HepG2 (cell line): ENCODE results near the gene CCDC158. TPM values are rescaled to one million over a fixed set of nuclear protein-coding genes. Genes with fewer than 3 reads are reported as not detected.

ENCODE experiments used
- ARNT ChIP-seq: fragments of 450-650 bp; IDR thresholded peaks from 2 replicates; pipeline ENCODE4 v1.6.1; 2017
- CHD4 ChIP-seq: fragments of 200-600 bp; sonication (generic); IDR thresholded peaks from 2 replicates; pipeline ENCODE4 v1.7.0; 2017; ENCODE audit warnings: mild to moderate bottlenecking, low read length, borderline replicate concordance
- KMT2B ChIP-seq: IDR thresholded peaks from 2 replicates; pipeline ENCODE4 v1.6.1; 2016; ENCODE audit warnings: missing genetic modification reagents, missing compliant biosample characterization
- MAZ ChIP-seq, 2 experiments: sonication (generic) in 1 of 2; formaldehyde crosslinking in 1 of 2; IDR thresholded peaks; 2 replicates each; pipeline versions ENCODE4 v1.5.0 to v1.6.1; 2012 to 2020; ENCODE audit warnings: low read depth in 2 of 2, mild to moderate bottlenecking in 2 of 2, borderline replicate concordance in 1 of 2, improper control_type of control experiment in 1 of 2, low read length in 1 of 2, missing genetic modification reagents in 1 of 2, moderate library complexity in 1 of 2
- NCOA5 ChIP-seq: sonication (generic); formaldehyde crosslinking; IDR thresholded peaks from 2 replicates; pipeline ENCODE4 v1.4.0; 2020; ENCODE audit warnings: missing genetic modification reagents
- NONO ChIP-seq, 2 experiments: fragments of 450-650 bp in 1 of 2; sonication (generic) in 1 of 2; formaldehyde crosslinking in 1 of 2; IDR thresholded peaks in 1 of 2; conservative IDR thresholded peaks in 1 of 2; 2 replicates each; pipeline versions ENCODE4 v1.6.1 to v1.8.0; 2017 to 2022; ENCODE audit warnings: mild to moderate bottlenecking in 1 of 2, missing genetic modification reagents in 1 of 2, moderate library complexity in 1 of 2
- PATZ1 ChIP-seq: sonication (generic); formaldehyde crosslinking; IDR thresholded peaks from 2 replicates; pipeline ENCODE4 v1.4.0; 2020; ENCODE audit warnings: missing genetic modification reagents
- PAX8 ChIP-seq: sonication (generic); formaldehyde crosslinking; IDR thresholded peaks from 2 replicates; pipeline ENCODE4 v1.8.0; 2022; ENCODE audit warnings: mild to moderate bottlenecking, missing genetic modification reagents, borderline replicate concordance
- PHF21A ChIP-seq: sonication (generic); formaldehyde crosslinking; IDR thresholded peaks from 2 replicates; pipeline ENCODE4 v1.5.0; 2020; ENCODE audit warnings: mild to moderate bottlenecking, missing genetic modification reagents
- RBM39 ChIP-seq: fragments of 200-400 bp; formaldehyde crosslinking; IDR thresholded peaks from one replicate; pipeline ENCODE4 v1.6.1; 2018; ENCODE audit warnings: antibody characterized with exemption, mild to moderate bottlenecking, low read depth, low read length; ENCODE audit not compliant: poor library complexity, severe bottlenecking
- SMARCE1 ChIP-seq: fragments of 450-650 bp; IDR thresholded peaks from 2 replicates; pipeline ENCODE4 v1.6.1; 2017; ENCODE audit warnings: borderline replicate concordance
- TRIM24 ChIP-seq: sonication (generic); formaldehyde crosslinking; IDR thresholded peaks from 2 replicates; pipeline ENCODE4 v1.8.0; 2022; ENCODE audit warnings: mild to moderate bottlenecking, missing genetic modification reagents
- ZFP41 ChIP-seq: sonication (generic); formaldehyde crosslinking; IDR thresholded peaks from 2 replicates; pipeline ENCODE4 v1.4.0; 2020; ENCODE audit warnings: mild to moderate bottlenecking, missing genetic modification reagents, borderline replicate concordance
- ZNF431 ChIP-seq: sonication (generic); formaldehyde crosslinking; IDR thresholded peaks from 2 replicates; pipeline ENCODE4 v1.9.0; 2022; ENCODE audit warnings: missing genetic modification reagents, low read depth, mild to moderate bottlenecking, borderline replicate concordance
- ZNF704 ChIP-seq: sonication (generic); formaldehyde crosslinking; IDR thresholded peaks from 2 replicates; pipeline ENCODE4 v1.8.1; 2023; ENCODE audit warnings: mild to moderate bottlenecking, inconsistent platforms, moderate library complexity, missing genetic modification reagents, borderline replicate concordance
- ZSCAN9 ChIP-seq: IDR thresholded peaks from 2 replicates; pipeline ENCODE4 v1.6.1; 2016; ENCODE audit warnings: borderline replicate concordance
- polyA plus RNA-seq, 8 experiments: library from polyadenylated mRNA; depleted of rRNA in 3 of 8; stranded (reverse) in 7 of 8; unstranded in 1 of 8; fragments of >200 nt; fragmentation: Illumina TruSeq in 4 of 8; extraction: Trizol in 4 of 8; gene quantifications; 2 replicates each; pipeline versions ENCODE4 v1.2.1 to v1.2.3, GENCODE V29; 2011 to 2016; ENCODE audit warnings: low read depth in 4 of 8, missing spikeins in 1 of 8, mixed read lengths in 1 of 8; ENCODE audit not compliant: insufficient read depth in 1 of 8
- total RNA-seq, 5 experiments: library from RNA; depleted of rRNA; stranded (reverse); fragments of >200 nt; fragmentation: Illumina TruSeq; extraction: Trizol; gene quantifications; 2 replicates each; pipeline ENCODE4 v1.2.3, GENCODE V29; 2016; ENCODE audit warnings: low read depth in 1 of 5
- TF ChIP-seq, protein P1 (sequence below): IDR thresholded peaks from 2 replicates; pipeline ENCODE4 v1.6.1; 2012; ENCODE audit warnings: low read length, improper control_type of control experiment
- TF ChIP-seq, protein P2 (sequence below): sonication (generic); formaldehyde crosslinking; IDR thresholded peaks from 2 replicates; pipeline ENCODE4 v1.4.0; 2020; ENCODE audit warnings: missing genetic modification reagents
- TF ChIP-seq, protein P3 (sequence below): sonication (generic); formaldehyde crosslinking; IDR thresholded peaks from 2 replicates; pipeline ENCODE4 v1.5.0; 2020; ENCODE audit warnings: missing genetic modification reagents, mild to moderate bottlenecking, borderline replicate concordance
- TF ChIP-seq, protein P4 (sequence below): sonication (generic); formaldehyde crosslinking; IDR thresholded peaks from 2 replicates; pipeline ENCODE4 v1.4.0; 2020; ENCODE audit warnings: mild to moderate bottlenecking, missing genetic modification reagents

Gene CCDC158
- total and polyA plus RNA-seq, 2 of the 13 experiments (the other 11 are each of a cell fraction or from before 2014, with no cell fraction given) = not detected

- TF ChIP-seq, protein P1, sequence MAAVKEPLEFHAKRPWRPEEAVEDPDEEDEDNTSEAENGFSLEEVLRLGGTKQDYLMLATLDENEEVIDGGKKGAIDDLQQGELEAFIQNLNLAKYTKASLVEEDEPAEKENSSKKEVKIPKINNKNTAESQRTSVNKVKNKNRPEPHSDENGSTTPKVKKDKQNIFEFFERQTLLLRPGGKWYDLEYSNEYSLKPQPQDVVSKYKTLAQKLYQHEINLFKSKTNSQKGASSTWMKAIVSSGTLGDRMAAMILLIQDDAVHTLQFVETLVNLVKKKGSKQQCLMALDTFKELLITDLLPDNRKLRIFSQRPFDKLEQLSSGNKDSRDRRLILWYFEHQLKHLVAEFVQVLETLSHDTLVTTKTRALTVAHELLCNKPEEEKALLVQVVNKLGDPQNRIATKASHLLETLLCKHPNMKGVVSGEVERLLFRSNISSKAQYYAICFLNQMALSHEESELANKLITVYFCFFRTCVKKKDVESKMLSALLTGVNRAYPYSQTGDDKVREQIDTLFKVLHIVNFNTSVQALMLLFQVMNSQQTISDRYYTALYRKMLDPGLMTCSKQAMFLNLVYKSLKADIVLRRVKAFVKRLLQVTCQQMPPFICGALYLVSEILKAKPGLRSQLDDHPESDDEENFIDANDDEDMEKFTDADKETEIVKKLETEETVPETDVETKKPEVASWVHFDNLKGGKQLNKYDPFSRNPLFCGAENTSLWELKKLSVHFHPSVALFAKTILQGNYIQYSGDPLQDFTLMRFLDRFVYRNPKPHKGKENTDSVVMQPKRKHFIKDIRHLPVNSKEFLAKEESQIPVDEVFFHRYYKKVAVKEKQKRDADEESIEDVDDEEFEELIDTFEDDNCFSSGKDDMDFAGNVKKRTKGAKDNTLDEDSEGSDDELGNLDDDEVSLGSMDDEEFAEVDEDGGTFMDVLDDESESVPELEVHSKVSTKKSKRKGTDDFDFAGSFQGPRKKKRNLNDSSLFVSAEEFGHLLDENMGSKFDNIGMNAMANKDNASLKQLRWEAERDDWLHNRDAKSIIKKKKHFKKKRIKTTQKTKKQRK = no peak
- no peak for TF ChIP-seq CHD4
- TF ChIP-seq SMARCE1 = no peak
- TF ChIP-seq, protein P2, sequence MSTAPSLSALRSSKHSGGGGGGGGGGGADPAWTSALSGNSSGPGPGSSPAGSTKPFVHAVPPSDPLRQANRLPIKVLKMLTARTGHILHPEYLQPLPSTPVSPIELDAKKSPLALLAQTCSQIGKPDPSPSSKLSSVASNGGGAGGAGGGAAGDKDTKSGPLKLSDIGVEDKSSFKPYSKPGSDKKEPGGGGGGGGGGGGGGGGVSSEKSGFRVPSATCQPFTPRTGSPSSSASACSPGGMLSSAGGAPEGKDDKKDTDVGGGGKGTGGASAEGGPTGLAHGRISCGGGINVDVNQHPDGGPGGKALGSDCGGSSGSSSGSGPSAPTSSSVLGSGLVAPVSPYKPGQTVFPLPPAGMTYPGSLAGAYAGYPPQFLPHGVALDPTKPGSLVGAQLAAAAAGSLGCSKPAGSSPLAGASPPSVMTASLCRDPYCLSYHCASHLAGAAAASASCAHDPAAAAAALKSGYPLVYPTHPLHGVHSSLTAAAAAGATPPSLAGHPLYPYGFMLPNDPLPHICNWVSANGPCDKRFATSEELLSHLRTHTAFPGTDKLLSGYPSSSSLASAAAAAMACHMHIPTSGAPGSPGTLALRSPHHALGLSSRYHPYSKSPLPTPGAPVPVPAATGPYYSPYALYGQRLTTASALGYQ (CRISPR knock-in tag) = no peak
- TF ChIP-seq PATZ1 = peak; percentile 91
- no peak for TF ChIP-seq NONO (IDR thresholded peaks at IDR 0.05)
- 0 out of 2 replicates have a peak, but pooled peaks have one; percentile 42 for TF ChIP-seq NONO (CRISPR knock-in tag; conservative IDR thresholded peaks at IDR 0.05)
- TF ChIP-seq ZNF431 (CRISPR knock-in tag) = no peak
- no peak for TF ChIP-seq PAX8 (CRISPR knock-in tag)
- TF ChIP-seq PHF21A (CRISPR knock-in tag) = peak; percentile 63
- no peak for TF ChIP-seq ARNT
- TF ChIP-seq ZSCAN9 (CRISPR knock-in tag) = 0 out of 2 replicates have a peak, but pooled peaks have one; percentile 46
- TF ChIP-seq NCOA5 (CRISPR knock-in tag) = no peak
- TF ChIP-seq ZNF704 (CRISPR knock-in tag) = no peak
- TF ChIP-seq, protein P3, sequence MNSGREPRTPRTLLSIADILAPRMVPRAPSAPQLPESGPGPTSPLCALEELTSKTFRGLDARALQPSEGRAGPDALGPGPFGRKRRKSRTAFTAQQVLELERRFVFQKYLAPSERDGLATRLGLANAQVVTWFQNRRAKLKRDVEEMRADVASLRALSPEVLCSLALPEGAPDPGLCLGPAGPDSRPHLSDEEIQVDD (CRISPR knock-in tag) = no peak
- TF ChIP-seq TRIM24 (CRISPR knock-in tag) = no peak
- TF ChIP-seq, protein P4, sequence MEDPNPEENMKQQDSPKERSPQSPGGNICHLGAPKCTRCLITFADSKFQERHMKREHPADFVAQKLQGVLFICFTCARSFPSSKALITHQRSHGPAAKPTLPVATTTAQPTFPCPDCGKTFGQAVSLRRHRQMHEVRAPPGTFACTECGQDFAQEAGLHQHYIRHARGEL (CRISPR knock-in tag) = no peak
- no peak for TF ChIP-seq KMT2B (CRISPR knock-in tag)
- TF ChIP-seq MAZ (IDR thresholded peaks at IDR 0.05; ENCODE audit: borderline replicate concordance, low read depth, low read length) = no peak
- no peak for TF ChIP-seq MAZ (CRISPR knock-in tag; IDR thresholded peaks at IDR 0.05; ENCODE audit: low read depth)
- TF ChIP-seq ZFP41 = no peak
- no peak for TF ChIP-seq RBM39
Observed at GRCh38 chr4:76308548-76308947, 112.4 kb downstream of the CCDC158 start (continued).
